Keratinocyte (primary cell): ENCODE results near the gene FAM217B. TPM values are rescaled to one million over a fixed set of nuclear protein-coding genes. Genes with fewer than 3 reads are reported as not detected.

Experiments used
- DNase-seq: peaks from one replicate; pipeline ENCODE4 v3.0.0-alpha.2; 2011; ENCODE audit warnings: low read depth, missing footprints, low spot score
- FAIRE-seq: peaks from 2 replicates; lab custom pipeline; 2011; peaks lifted over from hg19 to GRCh38; lab: Jason Lieb, UNC
- H2AFZ ChIP-seq: 2 replicates; pipeline ENCODE4 v1.6.0; 2012; ENCODE audit warnings: low read length, control low read depth, inconsistent platforms; ENCODE audit not compliant: control insufficient read depth
- H3K27ac ChIP-seq: 2 replicates; pipeline ENCODE4 v1.5.1; 2011; ENCODE audit warnings: low read length; ENCODE audit not compliant: control insufficient read depth, insufficient read depth
- H3K27me3 ChIP-seq: 3 replicates; pipeline ENCODE4 v1.6.0; 2011; ENCODE audit warnings: low read length; ENCODE audit not compliant: control insufficient read depth, insufficient read depth; ENCODE audit errors: extremely low read depth
- H3K36me3 ChIP-seq, 2 experiments: 2 replicates in 1 of 2; 3 replicates in 1 of 2; pipeline ENCODE4 v1.5.1; 2011; ENCODE audit warnings: low read length in 2 of 2, mild to moderate bottlenecking in 1 of 2; ENCODE audit not compliant: control insufficient read depth in 2 of 2, insufficient read depth in 2 of 2; ENCODE audit errors: extremely low read depth in 1 of 2
- H3K4me1 ChIP-seq: 3 replicates; pipeline ENCODE4 v1.5.1; 2011; ENCODE audit warnings: low read length; ENCODE audit not compliant: control insufficient read depth, insufficient read depth; ENCODE audit errors: extremely low read depth
- H3K4me2 ChIP-seq: 3 replicates; pipeline ENCODE4 v1.6.0; 2011; ENCODE audit warnings: low read depth, low read length; ENCODE audit not compliant: control insufficient read depth, insufficient read depth; ENCODE audit errors: extremely low read depth
- H3K4me3 ChIP-seq, 3 experiments: fragments of 200-600 bp in 1 of 3; sonication (generic) in 1 of 3; 2 replicates in 2 of 3; 3 replicates in 1 of 3; pipeline ENCODE4 v1.5.1; 2011 to 2016; ENCODE audit warnings: low read length in 3 of 3, mild to moderate bottlenecking in 3 of 3, control low read depth in 2 of 3, inconsistent platforms in 1 of 3, low read depth in 1 of 3, mixed read lengths in 1 of 3, mixed run types in 1 of 3, moderate library complexity in 1 of 3; ENCODE audit not compliant: control insufficient read depth in 2 of 3, insufficient read depth in 2 of 3; ENCODE audit errors: extremely low read depth in 1 of 3
- H3K79me2 ChIP-seq: 2 replicates; pipeline ENCODE4 v1.6.0; 2012; ENCODE audit warnings: low read length; ENCODE audit not compliant: control insufficient read depth, insufficient read depth
- H3K9ac ChIP-seq: 3 replicates; pipeline ENCODE4 v1.6.0; 2011; ENCODE audit warnings: low read length; ENCODE audit not compliant: control insufficient read depth, insufficient read depth; ENCODE audit errors: extremely low read depth
- H3K9me1 ChIP-seq: 3 replicates; pipeline ENCODE4 v1.6.0; 2011; ENCODE audit warnings: low read length; ENCODE audit not compliant: control insufficient read depth, insufficient read depth; ENCODE audit errors: extremely low read depth
- H3K9me3 ChIP-seq: 2 replicates; pipeline ENCODE4 v1.5.1; 2012; ENCODE audit warnings: low read depth, low read length; ENCODE audit not compliant: control insufficient read depth
- H4K20me1 ChIP-seq: 3 replicates; pipeline ENCODE4 v1.6.0; 2011; ENCODE audit warnings: low read length; ENCODE audit not compliant: control insufficient read depth, insufficient read depth; ENCODE audit errors: extremely low read depth
- EZH2 ChIP-seq: IDR thresholded peaks from one replicate; pipeline ENCODE4 v1.6.1; 2012; ENCODE audit warnings: inconsistent platforms, mild to moderate bottlenecking, low read length, moderate library complexity
- dilution Hi-C: fragments of 300-500 bp; cut with MboI; formaldehyde crosslinking; loops from one replicate; pipeline ENCODE4 v1.7.0; 2020; ENCODE audit warnings: low sequenced_read_pairs; ENCODE audit not compliant: extremely low pct_ligation_motif_present
- polyA plus RNA-seq, 5 experiments: library from polyadenylated mRNA; depleted of rRNA in 3 of 5; stranded (reverse) in 3 of 5; stranded (forward) in 1 of 5; unstranded in 1 of 5; fragments of >200 nt; gene quantifications; 1 replicate in 1 of 5; 2 replicates in 3 of 5; 3 replicates in 1 of 5; pipeline versions ENCODE4 v1.2.1 to v1.2.3, GENCODE V29; 2011 to 2012; ENCODE audit warnings: missing spikeins in 2 of 5, low read depth in 1 of 5, low replicate concordance in 1 of 5
- TF ChIP-seq, protein P1 (sequence below), 3 experiments: IDR thresholded peaks in 1 of 3; conservative IDR thresholded peaks in 1 of 3; optimal IDR thresholded peaks in 1 of 3; 2 replicates in 2 of 3; 3 replicates in 1 of 3; pipeline versions ENCODE3 to v1.5.1; 2011; ENCODE audit warnings: low read length in 3 of 3, mild to moderate bottlenecking in 3 of 3, moderate library complexity in 2 of 3, control low read depth in 1 of 3, inconsistent platforms in 1 of 3; ENCODE audit not compliant: insufficient read depth in 2 of 3; ENCODE audit errors: extremely low read depth in 1 of 3

Gene FAM217B
- polyA plus RNA-seq, 1 donor (not counting 4 experiments of a cell fraction or from before 2014, with no cell fraction given): 10.1 TPM

DNA sequence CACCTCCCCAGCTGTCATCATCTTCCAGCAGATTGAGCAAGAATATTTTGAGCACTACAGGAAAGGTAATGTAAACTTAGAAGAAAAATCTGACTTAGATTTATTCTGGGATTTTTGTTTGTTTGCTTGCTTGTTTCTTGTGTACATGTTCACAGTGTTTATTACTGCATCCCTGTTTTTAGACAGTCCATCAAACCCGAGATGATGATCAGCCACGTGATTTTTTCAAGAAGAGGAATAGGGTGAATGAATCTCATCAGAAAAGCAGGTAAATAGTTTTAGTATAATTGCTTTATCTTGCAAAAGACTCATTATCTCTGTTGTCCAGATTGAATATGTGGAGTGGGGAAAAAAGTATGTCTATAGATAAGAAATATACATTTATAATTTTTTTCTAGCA, 2.1 kb downstream of the FAM217B start:
- peaks cover 5 to 9% of the 10 kb centered on the region in 2 experiments for H3K36me3 ChIP-seq
- H3K79me2 ChIP-seq: peaks cover 23% of the 10 kb centered on the region
- H3K4me2 ChIP-seq: no peak overlapping the region
- H3K4me1 ChIP-seq: peaks cover 27% of the 10 kb centered on the region
- no peaks in the 10 kb centered on the region for H3K9me3 ChIP-seq
- H4K20me1 ChIP-seq: no peaks in the 10 kb centered on the region
- no peaks in the 10 kb centered on the region for H3K9me1 ChIP-seq
- no peak for TF ChIP-seq EZH2
- TF ChIP-seq, protein P1, sequence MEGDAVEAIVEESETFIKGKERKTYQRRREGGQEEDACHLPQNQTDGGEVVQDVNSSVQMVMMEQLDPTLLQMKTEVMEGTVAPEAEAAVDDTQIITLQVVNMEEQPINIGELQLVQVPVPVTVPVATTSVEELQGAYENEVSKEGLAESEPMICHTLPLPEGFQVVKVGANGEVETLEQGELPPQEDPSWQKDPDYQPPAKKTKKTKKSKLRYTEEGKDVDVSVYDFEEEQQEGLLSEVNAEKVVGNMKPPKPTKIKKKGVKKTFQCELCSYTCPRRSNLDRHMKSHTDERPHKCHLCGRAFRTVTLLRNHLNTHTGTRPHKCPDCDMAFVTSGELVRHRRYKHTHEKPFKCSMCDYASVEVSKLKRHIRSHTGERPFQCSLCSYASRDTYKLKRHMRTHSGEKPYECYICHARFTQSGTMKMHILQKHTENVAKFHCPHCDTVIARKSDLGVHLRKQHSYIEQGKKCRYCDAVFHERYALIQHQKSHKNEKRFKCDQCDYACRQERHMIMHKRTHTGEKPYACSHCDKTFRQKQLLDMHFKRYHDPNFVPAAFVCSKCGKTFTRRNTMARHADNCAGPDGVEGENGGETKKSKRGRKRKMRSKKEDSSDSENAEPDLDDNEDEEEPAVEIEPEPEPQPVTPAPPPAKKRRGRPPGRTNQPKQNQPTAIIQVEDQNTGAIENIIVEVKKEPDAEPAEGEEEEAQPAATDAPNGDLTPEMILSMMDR (optimal IDR thresholded peaks at IDR 0.05 in 1 of 3, IDR thresholded peaks at IDR 0.05 in 1 of 3, conservative IDR thresholded peaks at IDR 0.05 in 1 of 3; ENCODE audit: extremely low read depth in 1 of 3, insufficient read depth in 2 of 3, low read length in 3 of 3): no peak
- H2AFZ ChIP-seq: no peak overlapping the region
- H3K4me3 ChIP-seq: no peak overlapping the region
- no peak overlapping the region for H3K9ac ChIP-seq
- no peak for FAIRE-seq
- no peaks in the 10 kb centered on the region for H3K27me3 ChIP-seq
- H3K27ac ChIP-seq: no peak overlapping the region
- DNase-seq: no peak
- dilution Hi-C loops: no loop called here

GRCh38 chr20:59944726-59945125, 4.5 kb downstream of the FAM217B start:
- no peak overlapping the region for H3K27ac ChIP-seq
- no peak overlapping the region for H2AFZ ChIP-seq
- H3K9me1 ChIP-seq: no peaks in the 10 kb centered on the region
- H3K79me2 ChIP-seq: peaks cover 7% of the 10 kb centered on the region
- no peak overlapping the region for H3K4me3 ChIP-seq
- FAIRE-seq (no peak), DNase-seq (no peak)
- no peaks in the 10 kb centered on the region for H3K9me3 ChIP-seq
- no peaks in the 10 kb centered on the region for H3K27me3 ChIP-seq
- no peaks in the 10 kb centered on the region for H4K20me1 ChIP-seq
- peaks cover 6% of the 10 kb centered on the region for H3K4me1 ChIP-seq
- H3K9ac ChIP-seq: no peak overlapping the region
- H3K4me2 ChIP-seq: no peak overlapping the region
- peaks cover 7 to 9% of the 10 kb centered on the region in 2 experiments for H3K36me3 ChIP-seq
- TF ChIP-seq, protein P1 (optimal IDR thresholded peaks at IDR 0.05 in 1 of 3, IDR thresholded peaks at IDR 0.05 in 1 of 3, conservative IDR thresholded peaks at IDR 0.05 in 1 of 3; ENCODE audit: extremely low read depth in 1 of 3, insufficient read depth in 2 of 3, low read length in 3 of 3): no peak
- no peak for TF ChIP-seq EZH2
- dilution Hi-C loops: no loop called here
